Panc1 (cell line): Measurements from ENCODE around the gene RPL7L1. TPM values are rescaled to one million over a fixed set of nuclear protein-coding genes. Genes with fewer than 3 reads are reported as not detected.

Experiments used
- ATAC-seq: fragments of 200-7000 bp; cut with Tn5 transposase; 2 replicates; pipeline ENCODE4 v1.9.1; 2020; ENCODE audit warnings: mild to moderate bottlenecking, moderate library complexity
- BruUV-seq: library from RNA; stranded (reverse); fragments of 400-500 nt; replicated peaks from 2 replicates; lab custom pipeline; 2021; lab: Mats Ljungman, UMichigan
- CTCF ChIA-PET: fragments of 300-600 bp; sonication (Branson Sonifier 250); formaldehyde crosslinking; loops from one replicate; lab custom pipeline; 2022; ENCODE audit warnings: antibody characterized with exemption; lab: Charles Lee
- POLR2A ChIA-PET: fragments of 300-600 bp; sonication (Branson Sonifier 250); formaldehyde crosslinking; loops from one replicate; lab custom pipeline; 2022; ENCODE audit warnings: antibody characterized with exemption; lab: Charles Lee
- DNase-seq: peaks from one replicate; pipeline ENCODE4 v3.0.0-alpha.2; 2010; ENCODE audit warnings: low read depth, low spot score
- H3K27ac ChIP-seq: 2 replicates; pipeline ENCODE4 v1.5.1; 2011; ENCODE audit warnings: mild to moderate bottlenecking, low read length, inconsistent platforms
- H3K27me3 ChIP-seq: fragments of 200-500 bp; sonication (Bioruptor generic); 2 replicates; pipeline ENCODE4 v1.6.0; 2014; ENCODE audit warnings: low read length, inconsistent platforms; ENCODE audit not compliant: control insufficient read depth, insufficient read depth
- H3K36me3 ChIP-seq: fragments of 200-500 bp; sonication (Bioruptor generic); 2 replicates; pipeline ENCODE4 v1.5.1; 2014; ENCODE audit warnings: inconsistent platforms, mild to moderate bottlenecking, low read length, moderate library complexity; ENCODE audit not compliant: control insufficient read depth, insufficient read depth
- H3K4me1 ChIP-seq: 2 replicates; pipeline ENCODE4 v1.5.1; 2011; ENCODE audit warnings: inconsistent platforms, mild to moderate bottlenecking, low read length, moderate library complexity; ENCODE audit not compliant: control insufficient read depth, insufficient read depth
- H3K4me3 ChIP-seq, 2 experiments: 2 replicates each; pipeline ENCODE4 v1.5.1; 2011 to 2012; ENCODE audit warnings: low read depth in 2 of 2, low read length in 2 of 2, mild to moderate bottlenecking in 2 of 2, inconsistent platforms in 1 of 2, moderate library complexity in 1 of 2
- H3K9me3 ChIP-seq: fragments of 200-500 bp; sonication (Bioruptor generic); 2 replicates; pipeline ENCODE4 v1.5.1; 2014; ENCODE audit warnings: low read depth, mild to moderate bottlenecking, inconsistent platforms, low read length, moderate library complexity; ENCODE audit not compliant: control insufficient read depth, insufficient read depth
- POLR2AphosphoS5 ChIP-seq: IDR thresholded peaks from 2 replicates; pipeline ENCODE4 v1.6.1; 2012; ENCODE audit warnings: mild to moderate bottlenecking, low read depth, low read length, moderate library complexity
- REST ChIP-seq, 2 experiments: IDR thresholded peaks; 2 replicates each; pipeline ENCODE4 v1.6.1; 2011 to 2012; ENCODE audit warnings: low read depth in 2 of 2, control low read depth in 1 of 2, low read length in 1 of 2, mild to moderate bottlenecking in 1 of 2, moderate library complexity in 1 of 2; ENCODE audit not compliant: insufficient read depth in 1 of 2
- SIN3A ChIP-seq: IDR thresholded peaks from 2 replicates; pipeline ENCODE4 v1.6.1; 2012; ENCODE audit warnings: low read depth, mild to moderate bottlenecking, low read length, moderate library complexity, borderline replicate concordance; ENCODE audit not compliant: insufficient read depth
- TCF7L2 ChIP-seq: IDR thresholded peaks from 2 replicates; pipeline ENCODE4 v1.6.1; 2011; ENCODE audit warnings: mild to moderate bottlenecking, low read depth, low read length, inconsistent platforms
- in situ Hi-C: cut with HindIII; loops from 2 replicates; pipeline ENCODE4 v1.10.0; 2016; ENCODE audit warnings: low sequenced_read_pairs, low pct_unique_long_range_greater_than_20kb
- intact Hi-C: fragments of 100-400 bp; cut with micrococcal nuclease; formaldehyde crosslinking; loops from one replicate; pipeline ENCODE4 v1.10.0; 2022; ENCODE audit not compliant: unreplicated experiment
- total RNA-seq: library from RNA; stranded (reverse); gene quantifications from one replicate; pipeline ENCODE4 v1.2.1, GENCODE V29; 2021; ENCODE audit not compliant: unreplicated experiment
- TF ChIP-seq, protein P1 (sequence below): fragments of 450-650 bp; IDR thresholded peaks from 2 replicates; pipeline ENCODE4 v1.5.1; 2017; ENCODE audit warnings: mild to moderate bottlenecking

The RPL7L1 gene
- total RNA-seq, 1 experiment from 2014 or later: 109 TPM

DNA sequence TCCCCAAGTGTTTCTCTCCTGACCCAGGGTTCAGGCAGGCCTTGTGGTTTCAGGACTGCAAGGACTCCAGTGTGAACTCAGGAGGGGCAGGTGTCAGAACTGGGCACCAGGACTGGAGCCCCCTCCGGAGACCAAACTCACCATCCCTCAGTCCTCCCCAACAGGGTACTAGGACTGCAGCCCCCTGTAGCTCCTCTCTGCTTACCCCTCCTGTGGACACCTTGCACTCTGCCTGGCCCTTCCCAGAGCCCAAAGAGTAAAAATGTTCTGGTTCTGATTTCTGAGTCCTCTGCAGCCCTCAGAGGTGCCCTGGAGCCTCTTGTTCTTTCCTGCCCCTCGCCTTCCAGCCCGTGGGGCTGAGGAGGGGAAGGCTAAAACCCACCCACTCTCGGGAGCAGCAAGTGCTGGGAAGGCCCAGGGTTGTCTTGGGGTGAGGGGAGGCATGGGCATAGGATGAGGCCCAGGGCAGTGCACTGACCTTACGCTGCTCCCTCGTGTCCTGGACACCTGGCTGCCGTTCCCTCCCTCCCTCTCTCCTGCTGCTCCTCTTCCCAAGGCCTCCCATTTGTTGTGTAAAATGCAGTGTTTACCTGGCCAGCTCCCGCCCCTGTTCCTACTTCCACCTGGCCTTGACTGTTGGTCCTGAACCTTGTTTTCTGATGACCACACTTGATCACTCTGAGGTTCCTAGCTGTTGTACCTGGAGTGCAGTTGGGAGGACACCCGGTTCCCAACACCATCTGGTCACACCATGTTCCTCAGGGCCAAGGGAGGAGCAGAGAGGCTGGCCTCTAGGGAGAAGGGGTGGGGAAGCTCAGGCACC is 59.8 kb downstream of the RPL7L1 start:
- no peaks in the 10 kb centered on the region for H3K27me3 ChIP-seq

More for the DNA sequence above, 59.8 kb downstream of the RPL7L1 start:
- intact Hi-C loops: no loop called here
- ATAC-seq (no peak), DNase-seq (no peak)
- H3K4me3 ChIP-seq: no peak overlapping the region
- peaks cover 6% of the 10 kb centered on the region; the same call in 1 of the 2 replicates for H3K36me3 ChIP-seq
- BruUV-seq: no TSS peak
- H3K27ac ChIP-seq: no peak overlapping the region
- TF ChIP-seq SIN3A (no peak), TCF7L2 (no peak), REST (IDR thresholded peaks at IDR 0.05; ENCODE audit: insufficient read depth in 1 of 2, low read depth in 2 of 2, low read length in 1 of 2) (no peak), POLR2AphosphoS5 (no peak)
- TF ChIP-seq, protein P1, sequence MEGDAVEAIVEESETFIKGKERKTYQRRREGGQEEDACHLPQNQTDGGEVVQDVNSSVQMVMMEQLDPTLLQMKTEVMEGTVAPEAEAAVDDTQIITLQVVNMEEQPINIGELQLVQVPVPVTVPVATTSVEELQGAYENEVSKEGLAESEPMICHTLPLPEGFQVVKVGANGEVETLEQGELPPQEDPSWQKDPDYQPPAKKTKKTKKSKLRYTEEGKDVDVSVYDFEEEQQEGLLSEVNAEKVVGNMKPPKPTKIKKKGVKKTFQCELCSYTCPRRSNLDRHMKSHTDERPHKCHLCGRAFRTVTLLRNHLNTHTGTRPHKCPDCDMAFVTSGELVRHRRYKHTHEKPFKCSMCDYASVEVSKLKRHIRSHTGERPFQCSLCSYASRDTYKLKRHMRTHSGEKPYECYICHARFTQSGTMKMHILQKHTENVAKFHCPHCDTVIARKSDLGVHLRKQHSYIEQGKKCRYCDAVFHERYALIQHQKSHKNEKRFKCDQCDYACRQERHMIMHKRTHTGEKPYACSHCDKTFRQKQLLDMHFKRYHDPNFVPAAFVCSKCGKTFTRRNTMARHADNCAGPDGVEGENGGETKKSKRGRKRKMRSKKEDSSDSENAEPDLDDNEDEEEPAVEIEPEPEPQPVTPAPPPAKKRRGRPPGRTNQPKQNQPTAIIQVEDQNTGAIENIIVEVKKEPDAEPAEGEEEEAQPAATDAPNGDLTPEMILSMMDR: no peak
- in situ Hi-C loops: no loop called here
- H3K9me3 ChIP-seq: no peaks in the 10 kb centered on the region
- ChIA-PET CTCF (no interaction called here), POLR2A (no interaction called here)
- no peaks in the 10 kb centered on the region for H3K4me1 ChIP-seq

Other genes starting within 250 kb of the RPL7L1 start
- gene PRPH2, start 157.0 kb upstream of the RPL7L1 start, total RNA-seq: not detected
- 25.7 TPM for gene TBCC, start 133.5 kb upstream of the RPL7L1 start, total RNA-seq
- 12.9 TPM for gene BICRAL, start 97.6 kb upstream of the RPL7L1 start, total RNA-seq
- not detected for gene PTCRA, start 36.4 kb downstream of the RPL7L1 start, total RNA-seq
- gene CNPY3, start 49.9 kb downstream of the RPL7L1 start, total RNA-seq: 72.8 TPM
- gene GNMT, start 81.1 kb downstream of the RPL7L1 start, total RNA-seq: 0.72 TPM
- 21.7 TPM for gene PEX6, start 99.6 kb downstream of the RPL7L1 start, total RNA-seq
- gene PPP2R5D, start 105.0 kb downstream of the RPL7L1 start, total RNA-seq: 63.6 TPM
- gene MEA1, start 134.3 kb downstream of the RPL7L1 start, total RNA-seq: 111 TPM
- gene KLHDC3, start 134.6 kb downstream of the RPL7L1 start, total RNA-seq: 60.9 TPM
- gene RRP36, start 142.0 kb downstream of the RPL7L1 start, total RNA-seq: 106 TPM
- 32.1 TPM for gene CUL7, start 174.2 kb downstream of the RPL7L1 start, total RNA-seq
- gene MRPL2, start 179.8 kb downstream of the RPL7L1 start, total RNA-seq: 65.6 TPM
- 22.6 TPM for gene KLC4, start 180.0 kb downstream of the RPL7L1 start, total RNA-seq
- 240 TPM for gene PTK7, start 196.7 kb downstream of the RPL7L1 start, total RNA-seq